Ramos (cell line): ENCODE data around the gene RCN2.

ENCODE experiments used
- in situ Hi-C: fragments of 300-500 bp; cut with MboI; formaldehyde crosslinking; loops from one replicate; pipeline ENCODE4 v1.14.3; 2022; ENCODE audit warnings: low sequenced_read_pairs; ENCODE audit not compliant: unreplicated experiment

The RCN2 gene

GRCh38 chr15:76991741-76992645 is 60.4 kb downstream of the RCN2 start:
- in situ Hi-C loops, result no loop called here

GRCh38 chr15:76993114-76993725 is 61.7 kb downstream of the RCN2 start:
- in situ Hi-C loops, result no loop called here

- in situ Hi-C loops, result no loop called here
These were observed 62.5 kb downstream of the RCN2 start for GRCh38 chr15:76994001-76994400.

- in situ Hi-C loops, result no loop called here
These were observed 62.9 kb downstream of the RCN2 start for GRCh38 chr15:76994496-76994895.

- in situ Hi-C loops, result no loop called here
These were observed 63.7 kb downstream of the RCN2 start, which contains the start of gene PSTPIP1 for GRCh38 chr15:76994971-76995945. TSS of gene PSTPIP1 (plus strand) at chr15:76995126. CDS start at chr15:76995574, 448 bp downstream.

- in situ Hi-C loops, result no loop called here
These were observed 64.6 kb downstream of the RCN2 start for GRCh38 chr15:76996076-76996525.

GRCh38 chr15:76996526-76997401 is 65.2 kb downstream of the RCN2 start:
- in situ Hi-C loops, result no loop called here

GRCh38 chr15:76998663-76999285 is 67.2 kb downstream of the RCN2 start:
- in situ Hi-C loops, result no loop called here

GRCh38 chr15:76999996-77000395 is 68.4 kb downstream of the RCN2 start:
- in situ Hi-C loops, result no loop called here

GRCh38 chr15:77001351-77001750 is 69.8 kb downstream of the RCN2 start:
- in situ Hi-C loops, result no loop called here

GRCh38 chr15:77001966-77002365 is 70.4 kb downstream of the RCN2 start:
- in situ Hi-C loops, result no loop called here

GRCh38 chr15:77002436-77002835 is 70.9 kb downstream of the RCN2 start:
- in situ Hi-C loops, result no loop called here

- in situ Hi-C loops, result no loop called here
These were observed 71.7 kb downstream of the RCN2 start for GRCh38 chr15:77002954-77003912.
